HG03575 (cell line): ENCODE measurements around the gene GLI1.
"Not testable (repeated sequence)": the region's sequence is repeated elsewhere in the genome, so short reads cannot be mapped to it uniquely, and the experiment has no call there.

Source experiments
- ATAC-seq: cut with Tn5 transposase; IDR thresholded peaks from one replicate; pipeline ENCODE4 v1.9.1; 2021; ENCODE audit not compliant: unreplicated experiment, insufficient number of reproducible peaks, low FRiP score; ENCODE audit errors: extremely low read depth

The GLI1 gene

GRCh38 chr12:57513266-57513665 is 53.7 kb downstream of the GLI1 start:
- ATAC-seq, result no peak

DNA sequence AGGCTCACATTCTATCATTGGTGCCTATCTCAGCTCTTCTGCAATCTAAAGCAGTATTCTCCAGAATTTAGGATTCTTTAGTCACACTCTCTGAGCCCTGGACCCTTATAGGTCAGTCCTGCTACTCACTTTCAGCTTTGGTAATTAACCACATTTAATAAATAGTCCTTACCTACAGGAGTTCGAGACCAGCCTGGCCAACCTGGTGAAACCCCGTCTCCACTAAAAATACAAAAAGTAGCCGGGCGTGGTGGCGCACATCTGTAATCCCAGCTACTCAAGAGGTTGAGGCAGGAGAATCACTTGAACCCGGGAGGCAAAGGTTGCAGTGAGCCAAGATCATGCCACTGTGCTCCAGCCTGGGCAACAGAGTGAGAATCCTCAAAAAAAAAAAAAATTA is 54.1 kb downstream of the GLI1 start:
- not testable (repeated sequence) for ATAC-seq

- not testable (repeated sequence) for ATAC-seq
These were observed 54.7 kb downstream of the GLI1 start for GRCh38 chr12:57514246-57514645.

DNA sequence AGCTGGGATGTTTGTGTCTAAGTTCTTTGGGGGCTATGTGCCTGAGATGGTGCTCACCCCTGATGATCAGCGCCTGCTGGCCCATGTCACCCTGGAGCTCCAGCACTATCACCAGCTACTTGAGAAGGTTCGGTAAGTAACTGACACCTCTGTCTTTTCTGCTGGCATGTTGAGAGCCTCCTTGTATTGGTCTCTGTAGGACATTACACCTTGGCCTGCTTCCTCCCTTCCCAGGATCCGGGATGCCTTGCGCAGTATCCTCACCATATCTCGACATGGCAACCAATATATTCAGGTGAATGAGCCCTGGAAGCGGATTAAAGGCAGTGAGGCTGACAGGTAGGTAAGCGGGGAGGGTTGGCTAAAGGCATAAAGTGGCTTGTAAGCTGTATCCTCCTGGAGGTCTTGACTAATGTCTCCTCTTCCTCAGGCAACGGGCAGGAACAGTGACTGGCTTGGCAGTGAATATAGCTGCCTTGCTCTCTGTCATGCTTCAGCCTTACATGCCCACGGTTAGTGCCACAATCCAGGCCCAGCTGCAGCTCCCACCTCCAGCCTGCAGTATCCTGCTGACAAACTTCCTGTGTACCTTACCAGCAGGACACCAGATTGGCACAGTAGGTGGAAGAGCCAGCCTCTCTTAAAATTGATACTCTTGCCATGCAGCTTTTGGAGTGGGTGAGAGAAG is 55.3 kb downstream of the GLI1 start:
- no peak for ATAC-seq

DNA sequence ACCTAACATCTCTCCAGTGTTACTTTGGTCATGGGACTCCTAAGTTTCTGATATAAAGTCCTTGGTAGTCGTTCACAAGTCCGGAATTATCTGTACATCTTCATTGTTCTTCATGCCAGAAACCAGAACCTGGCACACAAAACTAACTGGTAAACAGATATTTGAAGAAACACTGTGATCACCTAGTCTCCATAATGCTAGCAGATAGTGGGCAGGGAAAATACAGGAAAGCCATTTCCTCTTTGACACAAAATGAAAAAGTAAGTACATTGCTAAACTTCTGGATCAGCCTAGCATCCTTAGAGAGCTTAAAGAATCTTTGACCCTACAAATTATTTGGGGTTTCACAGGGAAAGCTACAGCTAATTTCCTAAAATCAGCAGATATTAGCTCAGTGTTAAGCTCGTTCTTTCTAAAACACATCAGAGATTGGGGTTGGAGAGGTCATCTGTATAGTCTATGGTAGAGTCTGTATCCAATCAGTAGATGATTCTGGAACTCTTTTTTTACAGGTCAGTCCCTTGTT is 55.9 kb downstream of the GLI1 start:
- ATAC-seq, result no peak

- ATAC-seq, result no peak
These were observed 56.5 kb downstream of the GLI1 start for GRCh38 chr12:57515934-57516541.

DNA sequence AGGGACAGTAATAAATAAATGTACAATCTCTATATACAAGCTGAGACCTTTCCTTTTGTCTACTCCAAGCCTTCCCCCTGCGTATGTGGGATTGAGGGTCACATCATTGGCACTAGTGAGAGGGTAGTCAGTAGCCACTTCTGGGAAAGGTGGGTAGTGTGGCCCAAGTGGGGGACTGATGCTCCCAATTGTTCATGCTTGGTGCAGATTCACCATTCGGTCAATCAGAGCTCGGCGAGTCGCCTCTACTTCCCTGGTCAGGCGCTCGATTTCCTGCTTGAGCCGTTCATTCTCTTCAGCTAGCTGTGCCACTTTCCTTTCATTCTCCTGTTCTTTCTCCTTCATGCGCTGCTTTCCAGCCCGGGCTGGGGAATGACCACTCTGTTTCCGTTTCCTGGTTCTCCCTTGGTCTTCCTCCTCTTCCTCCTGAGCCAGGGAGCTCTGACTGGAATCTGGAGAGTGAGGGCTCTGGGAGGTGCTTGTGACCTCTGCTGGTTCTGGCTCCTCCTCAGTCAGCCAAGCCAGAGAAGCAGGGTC is 57.1 kb downstream of the GLI1 start:
- no peak for ATAC-seq

DNA sequence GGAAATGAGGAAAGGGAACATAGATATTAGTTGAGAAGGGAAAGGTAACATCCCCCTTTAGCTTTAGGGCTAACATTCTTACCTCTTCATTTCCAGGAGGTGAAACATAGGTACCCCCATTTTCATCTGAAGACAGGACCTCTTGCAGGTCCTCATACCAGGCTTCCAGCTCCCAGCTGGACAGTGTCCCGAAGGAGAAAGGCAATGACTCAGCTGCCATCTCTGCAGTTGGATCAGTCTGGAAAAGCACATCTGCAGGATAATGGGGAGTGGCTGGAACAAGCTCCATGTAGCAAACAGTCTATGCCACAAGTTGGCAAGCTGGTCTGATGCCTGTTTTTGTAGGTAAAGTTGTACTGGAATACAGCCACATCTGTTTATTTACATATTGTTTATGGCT is 57.6 kb downstream of the GLI1 start:
- no peak for ATAC-seq

DNA sequence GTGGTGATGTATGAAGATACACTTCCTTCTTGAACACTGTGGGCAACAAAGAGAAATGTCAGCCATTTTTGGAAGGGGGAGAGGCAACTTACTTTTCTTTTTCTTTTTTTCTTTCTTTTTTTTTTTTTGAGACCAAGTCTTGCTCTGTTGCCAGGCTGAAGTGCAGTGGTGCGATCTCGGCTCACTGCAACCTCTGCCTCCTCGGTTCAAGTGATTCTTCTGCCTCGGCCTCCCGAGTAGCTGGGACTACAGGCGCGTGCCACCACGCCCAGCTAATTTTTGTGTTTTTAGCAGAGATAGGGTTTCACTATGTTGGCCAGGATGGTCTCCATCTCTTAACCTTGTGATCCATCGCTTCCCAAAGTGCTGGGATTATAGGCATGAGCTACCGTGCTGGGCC is 58.1 kb downstream of the GLI1 start:
- not testable (repeated sequence) for ATAC-seq

GRCh38 chr12:57518176-57518919 is 58.8 kb downstream of the GLI1 start:
- ATAC-seq, result no peak

GRCh38 chr12:57518920-57519795 is 59.6 kb downstream of the GLI1 start:
- no peak for ATAC-seq

DNA sequence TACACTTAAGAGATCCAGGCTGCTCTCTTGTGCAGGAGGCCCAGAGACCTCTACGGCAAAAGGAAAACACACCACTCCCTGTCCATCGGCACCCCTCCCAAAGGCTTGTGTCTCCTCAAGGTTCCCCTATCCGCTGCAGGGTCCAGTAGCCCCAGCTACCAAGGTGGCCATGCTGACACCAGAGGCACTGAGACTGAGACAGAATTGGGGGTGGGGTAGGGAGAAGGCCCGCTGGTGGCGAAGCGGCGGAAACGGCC is 60.1 kb downstream of the GLI1 start:
- ATAC-seq, result no peak

DNA sequence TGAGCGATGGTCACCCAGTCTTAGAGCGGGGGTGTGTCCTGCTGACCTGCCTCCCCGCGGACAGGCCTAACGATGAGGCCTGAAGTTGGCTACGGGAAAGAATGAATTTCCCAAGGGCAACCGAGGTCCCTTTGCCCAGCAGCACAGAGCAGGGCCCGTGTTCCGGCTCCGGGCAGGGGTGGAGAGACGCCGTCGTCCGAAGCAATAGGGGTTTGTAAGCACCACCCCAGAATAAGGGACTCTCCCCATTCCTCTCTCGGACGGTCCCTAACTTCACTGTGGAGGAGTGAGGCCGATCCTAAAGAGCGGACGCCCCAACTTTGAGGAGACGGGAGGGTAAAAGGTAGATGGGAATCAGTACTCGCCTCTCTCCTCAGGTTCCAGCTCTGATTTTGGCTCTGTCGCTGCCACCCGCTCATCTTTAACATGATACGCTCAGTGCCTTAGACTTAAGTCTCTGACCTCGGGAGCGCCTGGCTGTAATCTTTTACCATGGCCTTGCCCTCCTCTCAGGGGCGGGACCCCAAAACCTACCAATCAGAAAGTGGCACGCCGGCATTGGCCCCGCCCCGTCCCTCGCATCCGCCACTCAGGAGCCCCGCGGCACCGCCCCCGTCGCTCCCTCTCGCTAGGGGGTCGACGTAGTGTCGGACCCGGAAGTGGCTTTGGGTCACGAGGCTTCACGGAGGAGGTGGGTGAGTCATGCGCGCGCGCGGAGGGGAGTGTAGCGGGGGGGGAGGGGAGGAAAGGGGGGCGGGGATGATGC is 60.7 kb downstream of the GLI1 start, which contains the start of gene DDIT3:
Gene DDIT3, minus strand, starts transcription at position 462 of the 766 bp plus-strand sequence. CDS start 3,108 bp downstream, outside the sequence.
- ATAC-seq, result peak; percentile 44

DNA sequence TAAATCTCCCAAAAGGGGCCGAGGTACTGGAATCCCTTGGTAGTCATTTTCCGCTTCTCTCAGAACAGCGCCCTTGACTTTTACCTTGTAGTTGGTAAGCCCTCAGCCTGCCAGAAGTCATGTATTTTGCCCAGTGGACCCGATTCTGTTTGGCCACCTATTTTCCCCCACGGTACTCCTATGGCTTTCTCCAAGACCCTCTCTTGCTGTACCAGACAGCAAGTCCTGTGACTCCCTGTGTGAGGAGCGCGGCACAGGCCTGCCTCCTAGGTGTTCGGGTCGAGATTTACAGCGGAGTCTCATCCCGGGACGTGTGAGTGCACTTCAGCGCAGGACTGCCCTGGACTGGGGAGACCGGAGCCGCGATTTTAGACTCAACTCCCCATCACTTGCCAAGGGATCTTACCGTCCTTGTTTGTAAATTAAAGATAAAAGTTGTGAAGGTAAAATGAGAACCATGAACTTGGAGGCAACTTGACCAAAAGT is 62.0 kb downstream of the GLI1 start:
- ATAC-seq, result no peak
